Tibial artery (tissue), 4 donors: ENCODE measurements around the gene LRRTM4.

Experiments used
- DNase-seq, 2 donors: peaks; one replicate each; pipeline ENCODE4 v3.0.0-alpha.2; 2019
- H3K27ac ChIP-seq, 2 donors: fragments of 200-600 bp; sonication (generic) in 1 of 2; 1 replicate in 1 of 2; 2 replicates in 1 of 2; pipeline ENCODE4 v1.5.1; 2018 to 2019; ENCODE audit warnings: mild to moderate bottlenecking in 1 of 2
- H3K27me3 ChIP-seq, 2 donors: fragments of 200-600 bp; sonication (generic) in 1 of 2; one replicate each; pipeline versions ENCODE4 v1.5.1 to v1.6.0; 2016 to 2019
- H3K36me3 ChIP-seq, 3 donors: fragments of 200-600 bp; sonication (generic) in 2 of 3; one replicate each; pipeline ENCODE4 v1.5.1; 2016 to 2019; ENCODE audit warnings: mild to moderate bottlenecking in 2 of 3
- H3K4me1 ChIP-seq, 4 donors: fragments of 200-600 bp; sonication (generic) in 2 of 4; 1 replicate in 3 of 4; 2 replicates in 1 of 4; pipeline ENCODE4 v1.5.1; 2016 to 2019
- H3K4me3 ChIP-seq, 2 donors: fragments of 200-600 bp; sonication (generic) in 1 of 2; 1 replicate in 1 of 2; 2 replicates in 1 of 2; pipeline ENCODE4 v1.5.1; 2018 to 2019; ENCODE audit warnings: mild to moderate bottlenecking in 2 of 2
- H3K9me3 ChIP-seq, 3 donors: fragments of 200-600 bp; sonication (generic) in 1 of 3; one replicate each; pipeline ENCODE4 v1.5.1; 2016 to 2019
- intact Hi-C: fragments of 100-400 bp; cut with DNase I; formaldehyde crosslinking; loops from one replicate; pipeline ENCODE4 v1.15.0; 2023; ENCODE audit warnings: low total_unique reads
- TF ChIP-seq, protein P1 (sequence below), 2 experiments: fragments of 200-600 bp in 1 of 2; fragments of 450-650 bp in 1 of 2; IDR thresholded peaks; one replicate each; pipeline ENCODE4 v1.5.1; 2017 to 2019; ENCODE audit warnings: antibody characterized with exemption in 2 of 2, mild to moderate bottlenecking in 1 of 2, moderate library complexity in 1 of 2

LRRTM4 gene

DNA sequence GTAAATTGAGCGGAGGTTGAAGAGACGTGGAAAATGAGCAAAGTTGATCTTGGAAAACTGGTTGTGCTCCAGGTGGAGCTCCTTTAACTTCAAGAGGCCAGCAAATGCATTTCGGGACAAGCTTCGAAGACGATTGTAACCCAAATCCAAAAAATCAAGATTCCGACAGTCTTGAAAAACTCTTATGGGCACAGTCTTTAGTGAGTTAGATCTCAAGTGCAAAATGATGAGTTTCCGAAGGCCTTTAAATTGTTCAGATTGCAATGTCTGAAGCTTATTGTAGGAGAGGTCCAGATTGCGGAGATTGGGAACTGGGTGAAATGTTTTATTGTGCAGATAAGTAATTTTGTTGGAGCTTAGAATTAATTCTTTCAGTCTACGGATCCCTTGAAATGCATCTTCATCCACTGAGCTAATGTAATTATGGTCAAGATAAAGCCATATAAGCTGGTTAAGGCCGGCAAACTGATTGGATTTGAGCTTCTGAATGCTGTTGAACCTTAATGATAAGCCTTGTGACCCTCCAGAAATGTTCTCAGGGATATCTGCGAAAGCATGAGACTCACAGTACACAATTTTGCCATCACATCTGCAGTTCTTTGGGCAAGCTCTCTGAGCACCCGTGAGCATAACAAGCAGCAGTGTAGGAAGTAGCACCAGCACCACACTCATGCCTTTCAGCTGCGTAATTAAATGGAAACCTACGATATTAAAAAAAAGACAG lies 2.9 kb downstream of the LRRTM4 start:
- H3K27ac ChIP-seq: no peak overlapping the region
- no peak for DNase-seq
- no peaks in the 10 kb centered on the region for H3K4me1 ChIP-seq
- no peak overlapping the region for H3K4me3 ChIP-seq
- no peaks in the 10 kb centered on the region for H3K9me3 ChIP-seq
- no peaks in the 10 kb centered on the region for H3K27me3 ChIP-seq
- TF ChIP-seq, protein P1, sequence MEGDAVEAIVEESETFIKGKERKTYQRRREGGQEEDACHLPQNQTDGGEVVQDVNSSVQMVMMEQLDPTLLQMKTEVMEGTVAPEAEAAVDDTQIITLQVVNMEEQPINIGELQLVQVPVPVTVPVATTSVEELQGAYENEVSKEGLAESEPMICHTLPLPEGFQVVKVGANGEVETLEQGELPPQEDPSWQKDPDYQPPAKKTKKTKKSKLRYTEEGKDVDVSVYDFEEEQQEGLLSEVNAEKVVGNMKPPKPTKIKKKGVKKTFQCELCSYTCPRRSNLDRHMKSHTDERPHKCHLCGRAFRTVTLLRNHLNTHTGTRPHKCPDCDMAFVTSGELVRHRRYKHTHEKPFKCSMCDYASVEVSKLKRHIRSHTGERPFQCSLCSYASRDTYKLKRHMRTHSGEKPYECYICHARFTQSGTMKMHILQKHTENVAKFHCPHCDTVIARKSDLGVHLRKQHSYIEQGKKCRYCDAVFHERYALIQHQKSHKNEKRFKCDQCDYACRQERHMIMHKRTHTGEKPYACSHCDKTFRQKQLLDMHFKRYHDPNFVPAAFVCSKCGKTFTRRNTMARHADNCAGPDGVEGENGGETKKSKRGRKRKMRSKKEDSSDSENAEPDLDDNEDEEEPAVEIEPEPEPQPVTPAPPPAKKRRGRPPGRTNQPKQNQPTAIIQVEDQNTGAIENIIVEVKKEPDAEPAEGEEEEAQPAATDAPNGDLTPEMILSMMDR (IDR thresholded peaks at IDR 0.05): no peak
- no peaks in the 10 kb centered on the region for H3K36me3 ChIP-seq
- intact Hi-C loops: no loop called here

DNA sequence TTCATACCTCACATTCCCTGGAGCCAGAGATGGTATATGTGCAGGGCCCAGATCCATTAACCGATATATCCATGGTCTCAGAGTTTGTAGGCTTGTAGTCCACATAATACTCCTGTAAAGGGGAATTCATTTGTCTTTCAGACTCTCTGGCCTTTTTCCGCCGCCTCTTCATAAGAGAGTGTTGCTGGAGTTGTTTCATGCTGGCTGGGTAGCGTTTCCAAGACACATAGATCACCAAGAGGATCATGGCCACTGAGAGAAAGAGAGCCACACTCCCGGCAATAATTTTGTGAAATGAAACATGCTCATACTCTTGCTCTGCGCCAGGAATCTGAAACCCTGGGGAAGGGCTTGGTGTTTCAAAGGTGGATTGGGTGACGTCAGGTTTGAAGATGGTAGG lies 3.9 kb downstream of the LRRTM4 start:
- Histone ChIP-seq H3K4me3 (no peak overlapping the region), H3K9me3 (no peaks in the 10 kb centered on the region), H3K27ac (no peak overlapping the region), H3K36me3 (no peaks in the 10 kb centered on the region), H3K27me3 (no peaks in the 10 kb centered on the region), H3K4me1 (no peaks in the 10 kb centered on the region)
- no peak for DNase-seq
- TF ChIP-seq, protein P1 (IDR thresholded peaks at IDR 0.05): no peak
- intact Hi-C loops: no loop called here

DNA sequence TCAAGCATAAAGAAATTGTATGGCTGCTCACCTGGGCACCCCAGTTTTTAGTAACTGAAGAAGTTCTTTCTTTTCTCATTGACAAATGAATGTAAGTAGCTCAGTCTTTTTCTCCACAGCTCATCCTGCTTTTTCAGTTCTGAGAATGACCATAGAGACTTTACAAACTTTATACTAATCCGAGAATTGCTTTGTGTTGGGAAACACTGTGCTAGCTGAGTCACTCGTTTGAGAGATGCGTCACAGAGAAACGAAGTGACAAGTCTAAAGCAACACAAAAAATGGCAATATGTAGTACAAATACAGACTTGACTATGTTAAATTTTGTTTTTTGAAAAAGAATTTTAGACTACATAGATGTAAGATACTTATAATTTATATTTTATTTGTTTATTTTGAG lies 9.0 kb downstream of the LRRTM4 start:
- Histone ChIP-seq H3K27ac (no peak overlapping the region), H3K4me3 (no peak overlapping the region), H3K27me3 (no peaks in the 10 kb centered on the region), H3K36me3 (no peaks in the 10 kb centered on the region), H3K4me1 (no peaks in the 10 kb centered on the region), H3K9me3 (no peaks in the 10 kb centered on the region)
- intact Hi-C loops: no loop called here
- no peak for DNase-seq
- TF ChIP-seq, protein P1 (IDR thresholded peaks at IDR 0.05): no peak

DNA sequence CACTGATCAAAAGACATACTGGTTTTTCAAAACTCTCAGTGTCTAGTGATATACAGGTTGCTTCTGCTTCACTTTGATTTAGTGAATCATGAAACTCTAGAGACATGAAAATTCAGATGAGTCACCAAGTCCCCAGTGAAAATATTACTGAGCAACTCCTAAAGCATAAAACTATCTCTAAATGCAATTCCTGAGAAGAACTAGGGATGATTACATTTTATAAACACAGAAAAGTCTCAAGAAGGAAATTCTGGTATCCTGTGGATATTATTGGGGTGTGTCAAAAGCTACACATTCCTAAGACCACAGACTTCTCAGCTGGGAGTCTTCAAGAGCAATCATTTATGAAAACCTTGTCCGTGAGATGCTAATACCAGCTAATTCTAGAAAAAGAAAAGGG lies 9.7 kb downstream of the LRRTM4 start:
- H3K9me3 ChIP-seq: no peaks in the 10 kb centered on the region
- H3K27me3 ChIP-seq: no peaks in the 10 kb centered on the region
- H3K4me1 ChIP-seq: no peaks in the 10 kb centered on the region
- H3K4me3 ChIP-seq: no peak overlapping the region
- TF ChIP-seq, protein P1 (IDR thresholded peaks at IDR 0.05): no peak
- intact Hi-C loops: no loop called here
- no peaks in the 10 kb centered on the region for H3K36me3 ChIP-seq
- DNase-seq: no peak
- no peak overlapping the region for H3K27ac ChIP-seq

DNA sequence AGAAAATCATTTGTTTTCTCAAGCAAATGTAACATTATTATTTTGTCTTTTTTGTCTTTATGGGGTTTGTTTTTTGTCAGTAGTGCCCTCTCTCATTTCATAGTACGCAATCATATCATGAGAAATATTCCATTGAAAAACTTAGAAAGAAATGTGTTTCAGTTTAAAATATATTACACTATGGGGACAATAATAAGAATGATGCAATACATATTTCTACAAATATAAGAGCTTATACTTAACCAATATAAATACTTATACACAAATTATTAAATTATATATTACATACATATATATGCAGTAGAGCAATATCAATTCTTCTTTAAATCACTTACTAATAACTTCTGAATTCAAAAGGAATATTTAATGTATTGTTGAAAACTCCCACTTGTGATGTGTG lies 13.7 kb downstream of the LRRTM4 start:
- Histone ChIP-seq H3K36me3 (no peaks in the 10 kb centered on the region), H3K4me3 (no peak overlapping the region), H3K9me3 (no peaks in the 10 kb centered on the region), H3K4me1 (no peaks in the 10 kb centered on the region), H3K27ac (no peak overlapping the region), H3K27me3 (no peaks in the 10 kb centered on the region)
- intact Hi-C loops: no loop called here
- TF ChIP-seq, protein P1 (IDR thresholded peaks at IDR 0.05): no peak
- DNase-seq: no peak

DNA sequence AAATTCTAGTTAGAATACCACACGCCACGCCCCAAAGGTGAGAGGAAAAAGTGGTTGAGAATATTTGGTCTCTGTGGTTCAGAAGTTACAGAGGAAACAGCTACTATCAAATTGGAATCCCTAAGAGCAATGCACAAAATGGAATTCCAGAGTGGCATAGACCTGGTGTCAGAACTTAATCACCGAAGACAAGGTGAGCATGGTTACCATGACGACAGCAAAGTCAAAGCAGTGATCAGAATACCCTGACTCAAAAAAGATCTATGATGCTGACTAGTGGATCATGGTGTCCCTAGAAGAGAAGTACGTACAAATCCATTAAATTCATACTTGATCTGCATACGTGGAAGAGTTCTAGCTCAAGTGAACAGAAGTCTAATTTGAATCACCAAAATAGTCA lies 14.5 kb downstream of the LRRTM4 start:
- Histone ChIP-seq H3K4me3 (no peak overlapping the region), H3K27ac (no peak overlapping the region), H3K27me3 (no peaks in the 10 kb centered on the region), H3K4me1 (no peaks in the 10 kb centered on the region), H3K9me3 (no peaks in the 10 kb centered on the region), H3K36me3 (no peaks in the 10 kb centered on the region)
- TF ChIP-seq, protein P1 (IDR thresholded peaks at IDR 0.05): no peak
- intact Hi-C loops: no loop called here
- no peak for DNase-seq
